A549 (cell line): Measurements from ENCODE around the gene RAPGEF4. TPM values are rescaled to one million over a fixed set of nuclear protein-coding genes. Genes with fewer than 3 reads are reported as not detected.
A peak's percentile ranks its signal among the peaks of the same experiment; 100 is the strongest.

Source experiments
- ATAC-seq, 2 experiments: fragments of 200-7000 bp in 1 of 2; fragments of >200 bp in 1 of 2; cut with Nextera tagmentation in 1 of 2; cut with Tn5 transposase in 1 of 2; 3 replicates each; pipeline versions ENCODE4 v1.8.0 to v1.9.1; 2018 to 2020; ENCODE audit warnings: mild to moderate bottlenecking in 1 of 2, moderate library complexity in 1 of 2
- CTCF ChIA-PET: fragments of 300-600 bp; sonication (Branson Sonifier 250); formaldehyde crosslinking; extraction: SDS; loops from one replicate; lab custom pipeline; 2021; ENCODE audit warnings: antibody characterized with exemption, inconsistent platforms; lab: Yijun Ruan, JAX
- POLR2A ChIA-PET: fragments of 350-600 bp; formaldehyde crosslinking; extraction: SDS; loops from one replicate; lab custom pipeline; 2021; ENCODE audit warnings: antibody characterized with exemption, inconsistent platforms; lab: Yijun Ruan, JAX
- DNase-seq, 2 experiments: peaks; one replicate each; pipeline versions ENCODE4 v3.0.0 to v3.0.0-alpha.2; 2011 to 2016; ENCODE audit warnings: low read depth in 1 of 2, low spot score in 1 of 2
- FAIRE-seq: peaks from 2 replicates; lab custom pipeline; 2011; peaks lifted over from hg19 to GRCh38; lab: Jason Lieb, UNC
- H3K27ac ChIP-seq, 2 experiments: fragments of >200 bp; sonication (Bioruptor Twin); formaldehyde crosslinking; 3 replicates each; pipeline ENCODE4 v1.5.1; 2016 to 2017
- H3K4me1 ChIP-seq: fragments of >200 bp; sonication (Bioruptor Twin); formaldehyde crosslinking; 3 replicates; pipeline ENCODE4 v1.6.1; 2016
- H3K4me2 ChIP-seq: fragments of >200 bp; sonication (Bioruptor Twin); formaldehyde crosslinking; 3 replicates; pipeline ENCODE4 v1.6.1; 2016
- H3K4me3 ChIP-seq: fragments of >200 bp; sonication (Bioruptor Twin); formaldehyde crosslinking; 3 replicates; pipeline ENCODE4 v1.5.1; 2016
- H3K9me3 ChIP-seq: fragments of >200 bp; sonication (Bioruptor Twin); formaldehyde crosslinking; 3 replicates; pipeline ENCODE4 v1.6.1; 2016
- BCL3 ChIP-seq: fragments of >200 bp; sonication (Bioruptor Twin); formaldehyde crosslinking; IDR thresholded peaks from 3 replicates; pipeline ENCODE4 v1.6.1; 2016
- BHLHE40 ChIP-seq: IDR thresholded peaks from 2 replicates; pipeline ENCODE4 v1.6.1; 2012; ENCODE audit warnings: low read depth, low read length, inconsistent platforms
- CEBPB ChIP-seq, 2 experiments: fragments of >200 bp in 1 of 2; sonication (Bioruptor Twin) in 1 of 2; formaldehyde crosslinking in 1 of 2; IDR thresholded peaks; 2 replicates each; pipeline ENCODE4 v1.6.1; 2012 to 2016
- E2F6 ChIP-seq: IDR thresholded peaks from 2 replicates; pipeline ENCODE4 v1.6.1; 2012; ENCODE audit warnings: low read depth, borderline replicate concordance
- EP300 ChIP-seq, 2 experiments: fragments of >200 bp; sonication (Bioruptor Twin); formaldehyde crosslinking; IDR thresholded peaks; 2 replicates in 1 of 2; 3 replicates in 1 of 2; pipeline ENCODE4 v1.6.1; 2016 to 2017
- ESRRA ChIP-seq: fragments of 150-350 bp; IDR thresholded peaks from 2 replicates; pipeline ENCODE4 v1.6.1; 2014; ENCODE audit warnings: mild to moderate bottlenecking, low read length, borderline replicate concordance
- FOSB ChIP-seq: fragments of 250-450 bp; sonication (Bioruptor Pico); IDR thresholded peaks from 2 replicates; pipeline ENCODE4 v1.5.0; 2020; ENCODE audit warnings: mild to moderate bottlenecking, moderate library complexity
- HDAC2 ChIP-seq: fragments of 200-600 bp; sonication (generic); IDR thresholded peaks from 2 replicates; pipeline ENCODE4 v1.6.1; 2016
- HES2 ChIP-seq: fragments of >200 bp; sonication (Bioruptor Twin); formaldehyde crosslinking; IDR thresholded peaks from 2 replicates; pipeline ENCODE4 v1.6.1; 2016
- HEYL ChIP-seq: fragments of 250-450 bp; sonication (Bioruptor Pico); IDR thresholded peaks from 2 replicates; pipeline ENCODE4 v1.8.0; 2021; ENCODE audit warnings: mild to moderate bottlenecking, moderate library complexity
- HOXB5 ChIP-seq: fragments of 250-450 bp; sonication (Bioruptor Pico); IDR thresholded peaks from 2 replicates; pipeline ENCODE4 v1.5.0; 2020; ENCODE audit warnings: mild to moderate bottlenecking, moderate library complexity
- JUN ChIP-seq, 2 experiments: fragments of >200 bp; sonication (Bioruptor Twin); formaldehyde crosslinking; IDR thresholded peaks; 2 replicates in 1 of 2; 3 replicates in 1 of 2; pipeline ENCODE4 v1.6.1; 2016 to 2017
- JUNB ChIP-seq: fragments of >200 bp; sonication (Bioruptor Twin); formaldehyde crosslinking; IDR thresholded peaks from 2 replicates; pipeline ENCODE4 v1.6.1; 2016
- KDM5A ChIP-seq: fragments of 200-600 bp; sonication (generic); IDR thresholded peaks from 2 replicates; pipeline ENCODE4 v1.6.1; 2016; ENCODE audit warnings: antibody characterized with exemption, mild to moderate bottlenecking
- MAX ChIP-seq: IDR thresholded peaks from 2 replicates; pipeline ENCODE4 v1.6.1; 2012
- MYC ChIP-seq: IDR thresholded peaks from 2 replicates; pipeline ENCODE4 v1.6.1; 2012; ENCODE audit warnings: mild to moderate bottlenecking, inconsistent platforms, low read length, improper control_type of control experiment, borderline replicate concordance
- NPAS2 ChIP-seq: fragments of 250-450 bp; sonication (Bioruptor Pico); IDR thresholded peaks from 2 replicates; pipeline ENCODE4 v1.8.0; 2022; ENCODE audit warnings: mild to moderate bottlenecking, moderate library complexity, borderline replicate concordance
- PBX3 ChIP-seq: IDR thresholded peaks from 2 replicates; pipeline ENCODE4 v1.6.1; 2012
- POLR2AphosphoS2 ChIP-seq: conservative IDR thresholded peaks from 2 replicates; pipeline ENCODE4 v1.6.1; 2012; ENCODE audit warnings: low read length, improper control_type of control experiment, inconsistent platforms
- RAD21 ChIP-seq, 2 experiments: fragments of >200 bp in 1 of 2; sonication (Bioruptor Twin) in 1 of 2; formaldehyde crosslinking in 1 of 2; IDR thresholded peaks in 1 of 2; conservative IDR thresholded peaks in 1 of 2; 2 replicates in 1 of 2; 3 replicates in 1 of 2; pipeline ENCODE4 v1.6.1; 2012 to 2018; ENCODE audit warnings: inconsistent platforms in 1 of 2
- RFX5 ChIP-seq: fragments of 450-650 bp; IDR thresholded peaks from 2 replicates; pipeline ENCODE4 v1.7.1; 2014; ENCODE audit warnings: antibody characterized with exemption, mild to moderate bottlenecking, moderate library complexity
- RNF2 ChIP-seq: fragments of 200-600 bp; sonication (generic); IDR thresholded peaks from 2 replicates; pipeline ENCODE4 v1.6.1; 2016; ENCODE audit warnings: low read depth, mild to moderate bottlenecking, antibody characterized with exemption, moderate library complexity, borderline replicate concordance
- SMC3 ChIP-seq: fragments of >200 bp; sonication (Bioruptor Twin); formaldehyde crosslinking; IDR thresholded peaks from 3 replicates; pipeline ENCODE4 v1.6.1; 2018; ENCODE audit warnings: inconsistent platforms
- SREBF2 ChIP-seq: fragments of 450-650 bp; IDR thresholded peaks from 2 replicates; pipeline ENCODE4 v1.6.1; 2014; ENCODE audit warnings: mild to moderate bottlenecking, moderate library complexity
- USF2 ChIP-seq: fragments of 450-650 bp; IDR thresholded peaks from 2 replicates; pipeline ENCODE4 v1.6.1; 2014; ENCODE audit warnings: antibody characterized with exemption
- ZSCAN20 ChIP-seq: fragments of 250-450 bp; sonication (Bioruptor Pico); IDR thresholded peaks from 2 replicates; pipeline ENCODE4 v1.8.0; 2022; ENCODE audit warnings: mild to moderate bottlenecking, moderate library complexity
- WGBS: methylation state at CpG from one replicate; pipeline ENCODE4 v1.1.6; 2017; ENCODE audit errors: missing lambda C conversion rate; 5-methylcytosine and 5-hydroxymethylcytosine counted together
- polyA plus RNA-seq, 4 experiments: library from polyadenylated mRNA; depleted of rRNA in 3 of 4; stranded (reverse); fragments of >200 nt; fragmentation: RNase III in 1 of 4; extraction: RNeasy Plus Mini Kit Qiagen cat#74134 plus additional on column Dnase treatment in 1 of 4; gene quantifications; 2 replicates in 3 of 4; 3 replicates in 1 of 4; pipeline ENCODE4 v1.2.3, GENCODE V29; 2011 to 2017

Gene RAPGEF4
- polyA plus RNA-seq, 2 of the 4 experiments (the other 2 are of a cell fraction), result 0.18 to 1.1 TPM

- TF ChIP-seq ZSCAN20, result no peak
- TF ChIP-seq BHLHE40, result no peak
- no peak for TF ChIP-seq MYC
- TF ChIP-seq HDAC2, result no peak
- TF ChIP-seq HOXB5, result no peak
- peak; percentile 76 to 79; a peak in 3 of 5 replicates for TF ChIP-seq JUN (IDR thresholded peaks at IDR 0.05)
- no peak for TF ChIP-seq RFX5
- peak; percentile 42; the same call in 2 of the 3 replicates for TF ChIP-seq BCL3
- peak; percentile 60 to 76 for TF ChIP-seq RAD21 (conservative IDR thresholded peaks at IDR 0.05 in 1 of 2, IDR thresholded peaks at IDR 0.05 in 1 of 2)
- TF ChIP-seq CEBPB (IDR thresholded peaks at IDR 0.05), result no peak
- TF ChIP-seq ESRRA, result no peak
- TF ChIP-seq HEYL, result no peak
- no peak for TF ChIP-seq NPAS2 (CRISPR knock-in tag)
- TF ChIP-seq MAX, result peak; percentile 73
- TF ChIP-seq RNF2, result no peak
- TF ChIP-seq FOSB (CRISPR knock-in tag), result no peak
- TF ChIP-seq SMC3, result peak; percentile 63
- no peak for TF ChIP-seq PBX3
- TF ChIP-seq KDM5A, result no peak
- TF ChIP-seq E2F6, result peak; percentile 42; the same call in 1 of the 2 replicates
- TF ChIP-seq HES2, result no peak
- TF ChIP-seq SREBF2, result no peak
- TF ChIP-seq JUNB, result no peak
- TF ChIP-seq EP300 (IDR thresholded peaks at IDR 0.05), result no peak
These were observed 340.3 kb downstream of the RAPGEF4 start, which contains the start of gene MAP3K20 (continued) for GRCh38 chr2:173075781-173076580.

GRCh38 chr2:173076581-173077345 lies 341.1 kb downstream of the RAPGEF4 start:
- H3K4me3 ChIP-seq, result peak overlapping the region; percentile 88
- POLR2A ChIA-PET, result interaction anchor here (0.7 to 1.3 kb wide), 2 partner anchors 28 to 83 kb away, joined by 3 to 4 read pairs; no protein-coding TSS in a partner anchor
- H3K4me2 ChIP-seq, result peak overlapping the region; percentile 98
- DNase-seq (peak in 1 of 2 experiments; percentile 37), ATAC-seq (peak; percentile 35 to 46; a peak in 5 of 6 replicates), FAIRE-seq (no peak)
- CTCF ChIA-PET, result interaction anchor here (1.1 to 2.8 kb wide), 5 partner anchors 15 to 133 kb away, joined by 3 to 18 read pairs (median 4); no protein-coding TSS in a partner anchor
- peak overlapping the region; percentile 94 to 98 for H3K27ac ChIP-seq
- peaks cover 36% of the 10 kb centered on the region for H3K4me1 ChIP-seq
- WGBS, result 2% methylated on average over 27 of the region's 27 CpGs
- H3K9me3 ChIP-seq, result no peaks in the 10 kb centered on the region
- no peak for TF ChIP-seq PBX3
- peak; percentile 43; the same call in 1 of the 2 replicates for TF ChIP-seq MAX
- 0 out of 2 replicates have a peak, but pooled peaks have one; percentile 22 for TF ChIP-seq E2F6
- no peak for TF ChIP-seq POLR2AphosphoS2
- TF ChIP-seq USF2, result no peak
